DOHH2 (cell line): ENCODE measurements around the gene ABCG2.

ENCODE experiments used
- CTCF ChIP-seq: fragments of 200-600 bp; sonication (generic); IDR thresholded peaks from one replicate; pipeline ENCODE4 v1.5.1; 2014; ENCODE audit warnings: antibody characterized with exemption, mild to moderate bottlenecking, low read depth, low read length; ENCODE audit not compliant: poor library complexity, severe bottlenecking
- EZH2phosphoT487 ChIP-seq: fragments of 200-600 bp; sonication (generic); IDR thresholded peaks from 2 replicates; pipeline ENCODE4 v1.6.1; 2017; ENCODE audit warnings: borderline replicate concordance, mild to moderate bottlenecking, antibody characterized with exemption, low read length, moderate library complexity, mixed read lengths

- TF ChIP-seq CTCF (no peak), EZH2phosphoT487 (no peak)
Observed at GRCh38 chr4:88093874-88094273, 64.6 kb downstream of the ABCG2 start.
